Activated CD4-positive, alpha-beta T cell treated with anti-CD3 and anti-CD28 coated beads, Interleukin-10, Interleukin-2, amounts not matched to agents 100 ng/mL and 50 ng/mL, durations not matched to agents 16 hours and 8 hours (primary cell): ENCODE results near the gene CCDC187.

ENCODE experiments used
- DNase-seq: peaks from one replicate; pipeline ENCODE4 v3.0.0-alpha.2; 2020

Gene CCDC187

GRCh38 chr9:136202454-136203407, 101.2 kb downstream of the CCDC187 start:
- no peak for DNase-seq

GRCh38 chr9:136201609-136202453, 102.1 kb downstream of the CCDC187 start:
- DNase-seq = no peak

- no peak for DNase-seq
Measured at GRCh38 chr9:136201174-136201573, 102.7 kb downstream of the CCDC187 start.

- DNase-seq = no peak
Measured at GRCh38 chr9:136200424-136200823, 103.5 kb downstream of the CCDC187 start.
